ENCODE data around the gene COG5. TPM values are rescaled to one million over a fixed set of nuclear protein-coding genes. Genes with fewer than 3 reads are reported as not detected.

The COG5 gene
- total and polyA plus RNA-seq, 2 of the 8 experiments (the other 6 are each of a cell fraction or from before 2014, with no cell fraction given) = 10.5 to 28.1 TPM

DNA sequence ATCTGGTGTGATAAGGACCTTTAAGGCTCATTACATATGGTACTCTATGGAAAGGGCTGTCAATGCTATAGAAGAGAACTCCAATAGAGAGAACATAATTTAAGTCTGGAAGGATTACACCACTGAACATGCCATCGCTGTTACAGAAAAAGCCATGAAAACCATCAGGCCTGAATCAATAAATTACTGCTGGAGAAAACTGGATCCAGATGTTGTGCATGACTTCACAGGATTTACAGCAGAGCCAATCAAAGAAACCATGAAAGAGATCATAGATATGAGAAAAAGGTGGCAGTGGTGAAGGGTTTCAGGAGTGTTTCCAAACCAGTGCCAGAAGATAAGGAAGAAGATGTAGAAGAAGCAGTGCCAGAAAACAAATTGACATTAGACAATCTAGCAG, 112.8 kb downstream of the COG5 start:
- no peak overlapping the region for H4K91ac ChIP-seq (replicated peaks; ENCODE audit: insufficient read length, low read length)
- no peak overlapping the region for H3K23ac ChIP-seq (ENCODE audit: insufficient read length)
- no peaks in the 10 kb centered on the region for H3K79me1 ChIP-seq (ENCODE audit: low read depth, low read length)
- no peaks in the 10 kb centered on the region for H3K79me2 ChIP-seq (ENCODE audit: control insufficient read depth in 1 of 2, insufficient read depth in 2 of 2, low read length in 2 of 2)
- no peak overlapping the region for H2AFZ ChIP-seq (ENCODE audit: low read length)
- H3K4me3 ChIP-seq (ENCODE audit: extremely low read depth in 1 of 4, insufficient read depth in 2 of 4, low read depth in 3 of 4, low read length in 4 of 4) = no peak overlapping the region
- H3K9ac ChIP-seq (replicated peaks in 1 of 4; ENCODE audit: extremely low read depth in 1 of 4, low read depth in 3 of 4, low read length in 3 of 4) = no peak overlapping the region
- H2BK15ac ChIP-seq (ENCODE audit: low read length) = no peak overlapping the region
- no peak for DNase-seq (ENCODE audit: low read depth in 1 of 2, low spot score in 2 of 2)
- H2BK20ac ChIP-seq (ENCODE audit: low read length) = no peak overlapping the region
- POLR2A ChIA-PET (ENCODE audit: partially characterized antibody) = no interaction called here
- H3K4me1 ChIP-seq (replicated peaks in 1 of 4; ENCODE audit: control insufficient read depth in 3 of 4, insufficient read depth in 4 of 4, low read length in 3 of 4) = no peaks in the 10 kb centered on the region
- H4K8ac ChIP-seq (ENCODE audit: extremely low read depth, insufficient read depth, low read length) = no peak overlapping the region
- WGBS, 2 experiments (ENCODE audit: extremely low coverage in 1 of 2, insufficient coverage in 1 of 2, insufficient read length in 1 of 2, insufficient replicate concordance in 2 of 2, low coverage in 1 of 2, low lambda C conversion rate in 2 of 2, missing lambda C conversion rate in 1 of 2) = 93% methylated on average over 1 of the region's 1 CpG; no CpG with 5 or more reads in 1 of the 2 experiments
- no peak overlapping the region for H3K4ac ChIP-seq (replicated peaks; ENCODE audit: insufficient read length, low read depth, low read length)
- no peaks in the 10 kb centered on the region for H3K23me2 ChIP-seq (ENCODE audit: low read depth, low read length)
- H3K56ac ChIP-seq (replicated peaks; ENCODE audit: insufficient read length, low read depth, low read length) = no peak overlapping the region
- no peak overlapping the region for H2BK12ac ChIP-seq (ENCODE audit: low read depth, low read length)
- H2BK5ac ChIP-seq (ENCODE audit: low read depth, low read length) = no peak overlapping the region
- no peak overlapping the region for H2BK120ac ChIP-seq (replicated peaks; ENCODE audit: low read depth, low read length)
- no peaks in the 10 kb centered on the region for H3K9me3 ChIP-seq (ENCODE audit: insufficient read depth in 2 of 2, low read depth in 1 of 2, low read length in 1 of 2)
- FAIRE-seq = no peak
- no peak overlapping the region for H3K18ac ChIP-seq (ENCODE audit: extremely low read depth, low read length)
- no peak overlapping the region for H4K5ac ChIP-seq (ENCODE audit: insufficient read length, low read depth, low read length)
- CTCF ChIA-PET (ENCODE audit: partially characterized antibody) = interaction anchor here (1.3 kb wide), 1 partner anchor 424 kb away, joined by 4 read pairs; no protein-coding TSS in a partner anchor
- no peaks in the 10 kb centered on the region for H3K27me3 ChIP-seq (replicated peaks in 1 of 4; ENCODE audit: control insufficient read depth in 3 of 4, extremely low read depth in 1 of 4, insufficient read depth in 3 of 4, low read length in 3 of 4)
- no peak overlapping the region for H3K4me2 ChIP-seq (ENCODE audit: insufficient read depth in 1 of 2, low read depth in 2 of 2, low read length in 2 of 2)
- no peak overlapping the region for H2AK5ac ChIP-seq (ENCODE audit: low read depth, low read length)
- no peaks in the 10 kb centered on the region for H3K36me3 ChIP-seq (ENCODE audit: control insufficient read depth in 2 of 4, insufficient read depth in 4 of 4, low read length in 3 of 4)
- H4K20me1 ChIP-seq (replicated peaks in 1 of 2; ENCODE audit: control insufficient read depth in 1 of 2, insufficient read depth in 2 of 2, low read length in 2 of 2) = no peaks in the 10 kb centered on the region
- H3K27ac ChIP-seq (ENCODE audit: low read depth, low read length) = no peak overlapping the region
- H3K14ac ChIP-seq (ENCODE audit: insufficient read length) = no peak overlapping the region
- TF ChIP-seq RBBP5 (IDR thresholded peaks at IDR 0.05; ENCODE audit: borderline replicate concordance, low read depth, low read length) = no peak
- TF ChIP-seq SIRT6 (IDR thresholded peaks at IDR 0.05; ENCODE audit: low read length) = no peak
- no peak for TF ChIP-seq SAP30 (IDR thresholded peaks at IDR 0.05; ENCODE audit: insufficient read depth, insufficient replicate concordance, low read length)
